Dermis blood vessel endothelial cell (primary cell): Measurements from ENCODE around the gene ALDH3A2. TPM values are rescaled to one million over a fixed set of nuclear protein-coding genes. Genes with fewer than 3 reads are reported as not detected.

ENCODE experiments used
- DNase-seq: peaks from one replicate; pipeline ENCODE4 v3.0.0; 2010
- total RNA-seq: library from RNA; depleted of rRNA; stranded (reverse); fragments of >200 nt; gene quantifications from 2 replicates; pipeline ENCODE4 v1.2.3, GENCODE V29; 2014

Gene ALDH3A2
- total RNA-seq, 1 donor from 2014 or later: 149 TPM

DNA sequence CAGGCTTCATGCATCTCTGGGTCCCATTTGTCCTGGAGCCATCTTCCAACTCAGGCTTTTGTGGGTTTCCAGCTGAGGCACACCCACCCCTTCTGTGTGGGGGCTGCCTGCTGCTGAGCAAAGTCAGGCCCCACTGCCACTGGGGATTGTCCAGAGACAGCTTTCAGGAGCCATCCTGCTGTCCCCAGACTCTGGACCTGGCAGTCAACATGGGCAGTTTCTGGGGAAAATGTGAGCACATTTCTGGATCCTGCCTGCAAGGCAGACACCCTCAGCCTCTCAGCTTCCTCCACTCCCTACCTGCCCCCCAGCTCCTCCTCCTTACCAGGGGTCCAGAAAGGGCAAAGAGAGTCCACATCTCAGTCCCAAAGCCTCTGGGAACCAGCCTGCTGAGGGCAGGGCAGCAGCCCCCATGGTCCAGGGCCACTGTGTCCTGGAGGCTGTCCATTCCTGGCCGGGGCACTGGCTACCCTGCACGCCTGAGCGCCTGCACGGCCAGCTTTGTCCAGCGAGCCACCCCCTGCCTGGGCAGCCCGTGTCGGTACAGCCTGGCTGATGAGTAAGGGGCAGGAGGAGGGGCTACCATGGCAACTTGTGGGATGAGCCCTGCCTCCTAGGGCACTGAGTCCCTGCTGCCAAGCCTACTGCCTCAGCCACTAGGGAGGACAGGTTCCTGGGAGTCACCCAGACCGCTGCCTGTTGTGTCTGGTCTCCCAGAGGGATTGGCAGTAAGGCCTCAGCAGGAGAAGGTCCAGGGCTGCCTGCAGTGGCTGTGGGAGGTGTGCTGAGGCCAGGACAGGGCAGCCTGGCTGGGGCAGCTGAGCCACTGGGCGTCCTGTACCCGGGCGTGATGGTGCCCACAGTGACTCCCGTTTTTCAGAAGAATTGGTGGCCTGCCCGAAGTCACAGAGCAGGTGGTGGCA, 67.8 kb downstream of the ALDH3A2 start, which contains the start of gene SLC47A2:
TSS of gene SLC47A2 (minus strand) at position 477 of the 923 bp plus-strand sequence. CDS start at position 448, 29 bp downstream.
- DNase-seq: no peak

DNA sequence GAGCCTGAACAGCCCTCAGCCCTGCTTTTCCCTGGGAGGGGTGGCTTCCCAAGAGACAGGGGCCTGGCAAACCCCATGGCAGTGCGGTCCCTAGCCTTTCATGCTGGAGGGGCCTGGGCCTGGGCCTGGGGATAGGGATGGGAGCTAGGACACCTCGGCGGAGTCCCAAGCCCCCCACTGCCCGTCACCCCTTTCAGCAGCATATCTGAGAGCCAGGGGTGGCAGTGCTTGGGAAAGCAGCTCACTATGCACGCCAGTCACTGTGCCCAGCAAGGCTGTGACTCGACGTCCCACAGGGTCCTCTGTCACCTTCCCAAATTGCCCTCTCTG, 68.4 kb downstream of the ALDH3A2 start:
- DNase-seq: no peak

DNA sequence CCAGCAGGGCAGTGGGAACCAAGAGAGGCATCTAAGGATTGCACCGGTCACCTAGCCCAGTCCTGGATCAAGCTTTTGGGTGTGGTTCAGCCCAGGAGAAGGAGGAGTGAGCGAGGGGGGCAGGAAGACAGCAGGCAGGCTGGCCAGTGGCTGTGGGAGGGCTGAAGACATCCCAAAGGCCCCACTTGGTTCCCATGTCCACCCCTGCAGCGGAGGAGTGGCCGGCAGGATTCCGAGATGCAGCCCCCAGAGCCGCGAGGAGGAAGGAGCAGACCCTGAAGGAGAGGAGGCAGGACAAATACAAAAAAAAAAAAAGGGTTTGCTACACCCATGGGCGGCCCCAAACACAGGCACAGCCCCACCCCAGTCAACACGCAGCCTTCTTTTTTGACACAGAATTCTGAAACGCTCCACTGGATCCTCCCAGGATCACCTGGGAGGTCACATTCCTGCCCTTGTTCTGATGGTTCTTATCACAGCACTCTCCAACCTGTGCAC, 68.9 kb downstream of the ALDH3A2 start:
- no peak for DNase-seq

DNA sequence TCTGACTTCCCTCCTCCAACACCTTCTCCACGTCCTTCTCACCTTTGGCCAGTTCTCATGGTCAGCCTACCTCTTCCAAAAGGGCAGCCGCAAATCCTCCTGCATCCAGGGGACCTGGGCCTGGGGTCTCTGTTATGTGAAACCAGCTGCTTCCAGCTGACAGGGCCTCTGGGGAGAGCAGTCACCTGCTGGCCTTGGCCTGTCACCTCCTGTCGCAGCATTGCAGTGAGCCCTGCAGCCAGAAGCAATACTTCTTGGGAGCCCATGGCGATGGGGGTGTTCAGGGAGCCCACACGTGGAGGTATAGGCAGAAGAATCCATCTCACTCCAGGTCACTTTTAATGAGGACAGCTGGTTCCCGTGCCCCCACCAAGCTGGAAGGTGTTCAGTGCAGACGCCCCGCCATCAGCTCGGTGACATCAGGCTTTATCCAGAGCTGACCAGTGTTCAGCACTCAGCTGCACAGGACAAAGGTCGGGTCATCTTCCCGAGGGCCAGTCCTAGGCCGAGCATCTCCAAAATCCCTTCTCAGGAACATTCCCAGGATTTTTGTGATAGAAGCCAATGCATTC, 69.6 kb downstream of the ALDH3A2 start:
- no peak for DNase-seq

DNA sequence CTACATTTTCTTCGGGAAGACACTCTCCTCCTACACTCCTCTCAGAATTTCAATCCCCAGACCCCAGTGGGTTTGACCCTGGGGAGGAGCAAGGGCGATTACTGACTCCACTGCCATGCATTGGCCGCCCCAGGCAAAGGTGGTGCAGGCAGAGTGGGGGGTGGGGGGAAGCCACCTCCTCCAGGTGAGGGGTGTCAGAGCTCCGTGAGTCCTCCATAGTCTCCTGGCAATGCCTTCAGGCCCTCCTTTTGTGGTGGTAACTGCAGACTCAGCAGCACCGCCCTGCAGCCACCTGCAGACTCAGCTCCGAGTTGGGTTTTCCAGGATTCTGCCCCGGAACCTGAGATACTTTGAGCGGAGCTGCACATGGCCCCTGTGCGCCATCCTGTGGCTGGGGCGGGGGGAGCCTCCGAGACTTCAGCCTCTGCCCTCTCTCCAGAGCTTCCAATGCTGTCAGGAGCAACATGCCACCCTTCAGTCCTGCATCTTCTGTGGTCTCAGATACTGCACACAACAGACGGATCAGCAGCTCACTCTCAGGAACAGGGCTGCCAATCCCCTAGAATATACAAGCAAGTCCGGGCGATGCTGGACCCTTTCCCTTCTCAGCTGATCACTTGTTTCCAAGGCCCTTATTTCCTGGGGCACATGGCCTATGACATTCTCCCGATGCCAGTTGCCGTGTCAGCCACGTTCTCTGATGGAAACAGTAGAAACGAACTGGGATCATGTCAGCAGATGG, 70.2 kb downstream of the ALDH3A2 start:
- DNase-seq: peak; percentile 14

DNA sequence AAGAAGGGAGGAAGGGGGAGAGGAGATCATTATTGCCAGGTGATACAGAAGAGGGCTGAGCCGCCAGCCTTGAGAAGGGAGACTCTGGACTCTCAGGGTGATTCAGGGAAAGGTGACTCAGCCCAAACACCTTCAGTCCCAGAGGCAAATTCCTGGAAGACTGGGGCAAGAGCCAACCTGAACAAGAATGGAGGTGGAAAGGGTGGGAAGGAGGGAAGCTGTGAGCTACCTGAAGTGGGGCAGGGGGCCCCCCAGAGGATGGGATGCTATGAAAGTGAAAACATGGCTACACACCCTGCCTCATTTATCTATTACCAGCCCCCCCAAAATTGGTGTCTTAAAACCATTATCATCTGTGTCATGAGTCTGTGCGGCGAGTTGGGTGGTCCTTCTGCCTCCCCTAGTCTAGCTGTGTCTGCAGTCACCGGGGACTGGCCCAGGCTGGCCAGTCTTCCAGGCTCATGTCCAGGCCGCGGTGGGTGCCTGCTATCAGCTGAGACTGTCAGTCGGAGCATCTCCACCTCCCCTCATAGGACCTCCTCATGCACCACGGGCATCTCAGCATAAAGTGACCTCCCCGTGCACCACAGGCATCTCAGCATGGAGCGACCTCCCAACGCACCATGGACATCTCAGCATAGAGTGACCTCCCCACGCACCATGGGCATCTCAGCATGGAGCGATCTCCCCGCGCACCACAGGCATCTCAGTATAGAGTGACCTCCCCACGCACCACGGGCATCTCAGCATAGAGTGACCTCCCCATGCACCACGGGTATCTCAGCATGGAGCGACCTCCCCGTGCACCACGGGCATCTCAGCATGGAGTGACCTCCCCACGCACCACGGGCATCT, 71.0 kb downstream of the ALDH3A2 start:
- DNase-seq: no peak

DNA sequence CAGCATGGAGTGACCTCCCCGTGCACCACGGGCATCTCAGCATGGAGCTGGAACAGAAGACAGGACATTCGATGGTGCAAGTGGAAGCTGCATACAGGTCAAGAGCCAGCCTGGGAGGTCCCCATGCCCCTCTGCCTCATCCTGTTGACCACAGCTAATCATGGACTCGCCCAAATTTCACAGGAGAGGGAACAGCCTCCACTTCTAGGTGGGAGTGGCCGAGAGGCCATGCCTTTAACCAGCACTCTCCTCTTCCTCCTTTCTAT, 71.6 kb downstream of the ALDH3A2 start:
- DNase-seq: no peak

DNA sequence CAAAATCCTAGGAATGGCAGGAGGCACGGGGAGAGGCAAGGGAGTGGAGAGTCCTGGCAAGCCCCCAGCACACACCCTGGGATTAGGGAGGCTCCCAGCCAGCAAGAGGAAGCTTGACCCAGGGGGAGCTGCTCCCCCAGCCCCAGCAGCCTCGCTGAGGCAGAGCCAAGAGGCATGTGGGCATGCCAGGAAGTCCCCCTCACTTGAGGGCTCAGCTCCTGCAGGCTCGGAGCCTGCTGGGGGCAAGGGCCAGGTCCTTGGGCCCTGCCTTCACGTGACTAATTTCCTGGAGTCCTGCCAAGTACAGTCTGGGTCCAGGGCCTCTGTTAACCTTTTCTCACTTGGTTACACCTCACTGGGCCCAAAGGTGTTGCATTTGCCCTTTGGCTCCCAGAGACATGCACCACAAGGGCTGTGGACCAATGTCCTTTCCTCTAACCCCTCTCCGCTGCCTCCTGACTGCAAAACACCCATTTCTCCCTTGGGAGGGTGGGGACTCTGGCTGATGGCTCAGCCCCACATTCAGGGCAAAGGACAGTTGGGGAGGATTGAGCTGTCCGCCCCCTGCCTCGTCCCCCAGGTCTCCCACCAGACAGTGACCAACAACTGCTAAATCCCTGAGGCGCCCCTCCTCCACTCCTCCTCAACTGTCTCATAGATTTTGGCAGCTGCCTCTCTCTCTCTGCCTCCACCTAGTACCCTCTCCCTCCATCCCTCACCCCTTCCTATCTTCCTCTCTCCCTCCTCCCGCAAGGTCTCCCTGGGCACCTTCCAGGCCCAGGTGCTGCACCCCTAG, 72.3 kb downstream of the ALDH3A2 start:
- DNase-seq: no peak

DNA sequence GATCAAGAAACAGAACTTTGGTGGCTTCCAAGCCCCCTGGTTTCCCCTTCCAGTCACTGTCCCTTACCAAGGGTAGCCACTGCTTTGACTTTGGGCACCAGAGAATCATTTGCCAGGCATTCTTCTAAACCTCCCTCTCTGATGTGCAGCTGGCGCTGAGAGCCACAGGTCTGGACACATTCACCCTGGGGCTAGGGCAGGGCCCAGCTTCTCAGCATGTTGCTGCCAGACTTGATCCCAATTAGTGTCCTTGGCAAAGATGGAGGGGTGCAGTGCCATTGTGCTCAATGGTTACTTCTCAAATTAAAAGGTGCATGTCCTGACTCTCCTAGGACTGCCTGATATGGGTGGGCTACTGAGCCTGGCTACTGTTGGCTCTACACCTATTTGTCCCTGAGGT, 75.4 kb downstream of the ALDH3A2 start:
- no peak for DNase-seq

DNA sequence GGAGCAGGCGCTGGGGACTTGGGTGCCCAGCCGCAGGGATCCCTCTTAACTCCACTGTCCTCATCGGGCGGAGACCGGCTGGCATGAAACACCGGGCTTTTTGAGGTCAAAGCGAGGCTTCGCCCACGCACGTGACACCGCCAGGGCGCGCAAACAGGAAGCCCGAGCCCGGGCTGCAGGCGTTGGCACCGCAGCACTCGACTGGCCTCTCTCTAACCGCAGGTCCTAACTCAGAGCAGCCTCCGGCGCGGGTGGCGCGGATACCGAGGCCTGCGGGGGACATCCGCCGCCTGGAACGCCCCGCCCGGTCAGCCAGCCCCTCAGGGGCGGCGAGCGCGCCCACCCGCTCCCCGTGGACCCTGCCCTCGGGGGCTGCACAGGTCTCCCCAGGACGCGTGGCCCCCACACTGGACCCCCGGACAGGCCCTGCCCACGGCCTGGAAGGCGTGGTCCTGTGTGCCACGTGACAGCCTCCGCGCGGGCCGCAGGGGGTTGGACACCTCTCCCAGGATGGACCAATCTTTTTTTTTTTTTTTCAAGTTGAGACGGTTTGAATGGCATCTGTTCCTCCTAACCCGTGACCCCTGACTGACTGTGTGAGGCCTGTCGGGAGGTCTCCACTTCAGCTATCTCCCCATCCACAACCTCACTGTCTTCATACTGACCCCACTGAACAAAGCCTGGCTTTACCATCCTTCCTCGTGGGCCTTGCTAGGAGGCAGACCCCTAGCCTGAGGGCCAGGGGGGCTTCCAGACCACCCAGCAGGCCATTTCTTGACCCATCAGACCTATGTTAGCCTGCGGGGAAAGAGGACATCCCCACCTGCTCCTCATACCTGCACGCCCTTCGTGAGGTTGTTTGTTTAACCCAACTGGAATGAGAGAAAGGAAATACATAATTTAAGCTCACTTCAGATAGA, 76.2 kb downstream of the ALDH3A2 start:
- DNase-seq: peak; percentile 44

DNA sequence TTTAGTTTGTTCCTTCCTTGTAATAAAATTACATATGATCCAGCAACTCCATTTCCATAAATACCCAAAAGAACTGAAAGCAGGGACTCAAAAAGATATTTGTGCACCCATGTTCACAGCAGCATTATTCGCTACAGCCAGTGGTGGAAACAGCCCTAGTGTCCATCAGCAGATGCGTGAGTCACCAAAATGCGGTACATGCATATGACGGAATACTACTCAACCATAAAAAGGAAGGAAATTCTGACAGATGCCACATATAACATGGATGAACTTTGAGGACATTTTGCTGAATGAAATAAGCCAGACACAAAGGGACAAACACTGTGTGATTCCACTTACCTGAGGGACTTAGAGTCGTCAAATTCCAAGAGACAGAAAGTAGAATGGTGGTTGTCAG, 76.9 kb downstream of the ALDH3A2 start:
- DNase-seq: no peak

DNA sequence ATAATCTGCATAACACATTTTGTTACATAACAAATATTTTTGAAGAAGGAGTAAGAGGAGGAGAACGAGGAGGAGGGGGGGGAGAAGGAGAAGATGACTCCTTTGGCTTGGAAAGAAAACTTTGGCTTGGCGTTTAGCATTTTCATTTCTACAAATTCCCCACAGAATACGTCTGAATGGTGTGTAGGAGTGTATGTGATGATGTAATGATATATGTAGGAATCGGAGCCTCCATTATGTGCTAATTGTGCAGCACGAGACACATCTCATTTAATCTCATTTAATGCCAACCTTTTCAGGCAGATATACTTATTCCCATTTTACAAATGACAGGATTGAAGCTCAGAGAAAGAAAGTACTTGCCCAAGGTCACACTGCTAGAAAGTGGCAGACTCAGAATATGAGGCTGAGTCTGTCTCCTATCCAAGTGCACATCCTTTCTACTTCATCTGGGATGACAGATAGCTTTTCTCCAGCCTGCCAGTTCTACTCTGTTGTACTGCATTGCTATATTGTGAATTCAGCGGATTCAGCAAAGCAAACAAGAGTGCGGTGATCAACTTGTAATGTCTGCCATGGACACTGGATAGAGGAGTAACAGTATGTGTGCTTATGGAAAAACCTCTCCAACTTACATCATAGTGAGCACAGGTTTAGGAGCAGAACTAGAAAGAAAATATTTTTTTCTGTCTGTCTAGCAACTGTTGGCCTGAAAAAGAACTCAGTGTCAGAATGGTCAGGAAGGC, 78.3 kb downstream of the ALDH3A2 start:
- DNase-seq: peak; percentile 5

Other genes with a start within 250 kb of the ALDH3A2 start
- 0.51 and 0.70 TPM in 2 replicates for gene RNF112, start 237.5 kb upstream of the ALDH3A2 start, total RNA-seq
- 0.51 and 0.85 TPM in 2 replicates for gene SLC47A1, start 114.9 kb upstream of the ALDH3A2 start, total RNA-seq
- not detected in 2 replicates for gene SLC47A2, start 67.8 kb downstream of the ALDH3A2 start, total RNA-seq
- gene ALDH3A1, start 99.5 kb downstream of the ALDH3A2 start, total RNA-seq: 0.85 and 0.93 TPM in 2 replicates
- 13.6 and 18.4 TPM in 2 replicates for gene ULK2, start 219.2 kb downstream of the ALDH3A2 start, total RNA-seq